Vagina (tissue), 2 donors: Measurements from ENCODE around the gene RFX8. TPM values are rescaled to one million over a fixed set of nuclear protein-coding genes. Genes with fewer than 3 reads are reported as not detected.

Source experiments
- DNase-seq, 2 donors: peaks; one replicate each; pipeline ENCODE4 v3.0.0-alpha.2; 2017; ENCODE audit errors: extremely low spot score in 2 of 2
- H3K27ac ChIP-seq: fragments of 200-600 bp; sonication (generic); one replicate; pipeline ENCODE4 v1.5.1; 2019
- H3K27me3 ChIP-seq: fragments of 200-600 bp; sonication (generic); one replicate; pipeline ENCODE4 v1.5.1; 2019
- H3K36me3 ChIP-seq, 2 donors: fragments of 200-600 bp; sonication (generic); one replicate each; pipeline ENCODE4 v1.5.1; 2017 to 2019
- H3K4me1 ChIP-seq: fragments of 200-600 bp; sonication (generic); one replicate; pipeline ENCODE4 v1.5.1; 2019
- H3K4me3 ChIP-seq, 2 donors: fragments of 200-600 bp; sonication (generic); 1 replicate in 1 of 2; 2 replicates in 1 of 2; pipeline ENCODE4 v1.5.1; 2016 to 2019
- H3K9me3 ChIP-seq: fragments of 200-600 bp; sonication (generic); one replicate; pipeline ENCODE4 v1.5.1; 2019
- CTCF ChIP-seq, 3 experiments: fragments of 450-650 bp in 2 of 3; fragments of 200-600 bp in 1 of 3; sonication (generic) in 1 of 3; IDR thresholded peaks; one replicate each; pipeline ENCODE4 v1.5.1; 2017 to 2019; ENCODE audit warnings: antibody characterized with exemption in 3 of 3, mild to moderate bottlenecking in 2 of 3, moderate library complexity in 2 of 3
- POLR2A ChIP-seq, 2 donors: fragments of 450-650 bp; IDR thresholded peaks; one replicate each; pipeline ENCODE4 v1.6.1; 2017; ENCODE audit warnings: antibody characterized with exemption in 2 of 2, mild to moderate bottlenecking in 2 of 2, moderate library complexity in 2 of 2
- POLR2AphosphoS5 ChIP-seq, 2 donors: sonication (generic); formaldehyde crosslinking; IDR thresholded peaks; one replicate each; pipeline ENCODE4 v1.9.0; 2017; ENCODE audit warnings: antibody characterized with exemption in 2 of 2, mild to moderate bottlenecking in 2 of 2, low read depth in 1 of 2; ENCODE audit not compliant: insufficient read depth in 1 of 2
- intact Hi-C: fragments of 100-400 bp; cut with DNase I; formaldehyde crosslinking; loops from one replicate; pipeline ENCODE4 v1.15.1; 2023
- total RNA-seq: library from RNA; depleted of rRNA; stranded (reverse); fragments of >200 nt; gene quantifications from one replicate; pipeline ENCODE4 v1.2.3, GENCODE V29; 2016

The RFX8 gene
- total RNA-seq, 1 donor from 2014 or later: 1.2 TPM

- intact Hi-C loops: no loop called here
- TF ChIP-seq POLR2AphosphoS5 (IDR thresholded peaks at IDR 0.05; ENCODE audit: insufficient read depth in 1 of 2, low read depth in 1 of 2): no peak
- no peak for TF ChIP-seq CTCF (IDR thresholded peaks at IDR 0.05)
- TF ChIP-seq POLR2A (IDR thresholded peaks at IDR 0.05): no peak
- H3K27ac ChIP-seq: no peak overlapping the region
These were observed 26.5 kb upstream of the RFX8 start for GRCh38 chr2:101501443-101501842.

GRCh38 chr2:101500860-101501259 lies 25.9 kb upstream of the RFX8 start:
- Histone ChIP-seq H3K27me3 (no peaks in the 10 kb centered on the region), H3K4me3 (no peak overlapping the region), H3K9me3 (no peaks in the 10 kb centered on the region), H3K27ac (no peak overlapping the region), H3K36me3 (no peaks in the 10 kb centered on the region), H3K4me1 (peaks cover 23% of the 10 kb centered on the region)
- TF ChIP-seq POLR2AphosphoS5 (IDR thresholded peaks at IDR 0.05; ENCODE audit: insufficient read depth in 1 of 2, low read depth in 1 of 2): no peak
- TF ChIP-seq POLR2A (IDR thresholded peaks at IDR 0.05): no peak
- no peak for TF ChIP-seq CTCF (IDR thresholded peaks at IDR 0.05)
- intact Hi-C loops: no loop called here
- no peak for DNase-seq

More at GRCh38 chr2:101501443-101501842, 26.5 kb upstream of the RFX8 start:
- no peak for DNase-seq
- peaks cover 23% of the 10 kb centered on the region for H3K4me1 ChIP-seq
- H3K27me3 ChIP-seq: no peaks in the 10 kb centered on the region
- H3K9me3 ChIP-seq: no peaks in the 10 kb centered on the region
- H3K36me3 ChIP-seq: no peaks in the 10 kb centered on the region
- no peak overlapping the region for H3K4me3 ChIP-seq

- intact Hi-C loops: no loop called here
- TF ChIP-seq POLR2A (IDR thresholded peaks at IDR 0.05): no peak
- no peak for TF ChIP-seq CTCF (IDR thresholded peaks at IDR 0.05)
- TF ChIP-seq POLR2AphosphoS5 (IDR thresholded peaks at IDR 0.05; ENCODE audit: insufficient read depth in 1 of 2, low read depth in 1 of 2): no peak
- Histone ChIP-seq H3K4me1 (peaks cover 23% of the 10 kb centered on the region), H3K27ac (no peak overlapping the region), H3K36me3 (no peaks in the 10 kb centered on the region), H3K4me3 (no peak overlapping the region), H3K27me3 (no peaks in the 10 kb centered on the region), H3K9me3 (no peaks in the 10 kb centered on the region)
- no peak for DNase-seq
These were observed 25.3 kb upstream of the RFX8 start for GRCh38 chr2:101500180-101500579.

- TF ChIP-seq POLR2A (IDR thresholded peaks at IDR 0.05) (no peak), CTCF (IDR thresholded peaks at IDR 0.05) (no peak), POLR2AphosphoS5 (IDR thresholded peaks at IDR 0.05; ENCODE audit: insufficient read depth in 1 of 2, low read depth in 1 of 2) (no peak)
- H3K27ac ChIP-seq: no peak overlapping the region
- no peaks in the 10 kb centered on the region for H3K36me3 ChIP-seq
- DNase-seq: no peak
- intact Hi-C loops: no loop called here
- H3K27me3 ChIP-seq: no peaks in the 10 kb centered on the region
- H3K9me3 ChIP-seq: no peaks in the 10 kb centered on the region
- peaks cover 15% of the 10 kb centered on the region for H3K4me1 ChIP-seq
- H3K4me3 ChIP-seq: no peak overlapping the region
These were observed 21.4 kb upstream of the RFX8 start for GRCh38 chr2:101496279-101496678.

GRCh38 chr2:101492936-101493473 lies 18.1 kb upstream of the RFX8 start:
- no peaks in the 10 kb centered on the region for H3K27me3 ChIP-seq
- no peaks in the 10 kb centered on the region for H3K4me1 ChIP-seq
- H3K9me3 ChIP-seq: no peaks in the 10 kb centered on the region
- DNase-seq: no peak
- no peaks in the 10 kb centered on the region for H3K36me3 ChIP-seq
- H3K4me3 ChIP-seq: no peak overlapping the region
- TF ChIP-seq POLR2A (IDR thresholded peaks at IDR 0.05): no peak
- no peak for TF ChIP-seq CTCF (IDR thresholded peaks at IDR 0.05)
- no peak for TF ChIP-seq POLR2AphosphoS5 (IDR thresholded peaks at IDR 0.05; ENCODE audit: insufficient read depth in 1 of 2, low read depth in 1 of 2)
- intact Hi-C loops: no loop called here
- no peak overlapping the region for H3K27ac ChIP-seq
